GM23248 (cell line): ENCODE measurements around the gene OR9I1. TPM values are rescaled to one million over a fixed set of nuclear protein-coding genes. Genes with fewer than 3 reads are reported as not detected.
A peak's percentile ranks its signal among the peaks of the same experiment; 100 is the strongest.

Experiments used
- DNase-seq: peaks from one replicate; pipeline ENCODE4 v3.0.0-alpha.2; 2015
- H2AFZ ChIP-seq: fragments of 200-600 bp; sonication (generic); 2 replicates; pipeline ENCODE4 v1.6.1; 2016; ENCODE audit warnings: antibody characterized with exemption
- H3F3A ChIP-seq: fragments of 200-600 bp; sonication (generic); 2 replicates; pipeline ENCODE4 v1.6.1; 2016; ENCODE audit warnings: mild to moderate bottlenecking, antibody characterized with exemption, mixed run types; ENCODE audit not compliant: insufficient read depth
- H3K27ac ChIP-seq: fragments of 200-600 bp; sonication (generic); 2 replicates; pipeline ENCODE4 v1.5.1; 2016; ENCODE audit warnings: mild to moderate bottlenecking
- H3K27me3 ChIP-seq: fragments of 200-600 bp; sonication (generic); replicated peaks from 2 replicates; pipeline ENCODE4 v1.6.1; 2016; ENCODE audit warnings: mild to moderate bottlenecking; ENCODE audit not compliant: insufficient read depth
- H3K36me3 ChIP-seq: fragments of 200-600 bp; sonication (generic); 2 replicates; pipeline ENCODE4 v1.6.1; 2016; ENCODE audit warnings: low read depth, mild to moderate bottlenecking
- H3K4me1 ChIP-seq: fragments of 200-600 bp; sonication (generic); 2 replicates; pipeline ENCODE4 v1.6.1; 2016; ENCODE audit warnings: mild to moderate bottlenecking; ENCODE audit not compliant: insufficient read depth
- H3K4me2 ChIP-seq: fragments of 200-600 bp; sonication (generic); one replicate; pipeline ENCODE4 v1.6.1; 2016; ENCODE audit warnings: mild to moderate bottlenecking; ENCODE audit not compliant: unreplicated experiment
- H3K4me3 ChIP-seq: fragments of 200-600 bp; sonication (generic); 2 replicates; pipeline ENCODE4 v1.5.1; 2016; ENCODE audit warnings: mild to moderate bottlenecking
- H3K79me2 ChIP-seq: fragments of 200-600 bp; sonication (generic); 2 replicates; pipeline ENCODE4 v1.6.1; 2016; ENCODE audit warnings: mild to moderate bottlenecking; ENCODE audit not compliant: insufficient read depth
- H3K9ac ChIP-seq: fragments of 200-600 bp; sonication (generic); 2 replicates; pipeline ENCODE4 v1.6.1; 2016; ENCODE audit warnings: mild to moderate bottlenecking
- H3K9me2 ChIP-seq: fragments of 200-600 bp; sonication (generic); 2 replicates; pipeline ENCODE4 v1.6.1; 2016; ENCODE audit warnings: mixed run types, mild to moderate bottlenecking, moderate library complexity; ENCODE audit not compliant: insufficient read depth
- H3K9me3 ChIP-seq: fragments of 200-600 bp; sonication (generic); one replicate; pipeline ENCODE4 v1.6.1; 2017; ENCODE audit warnings: low read depth
- H4K20me1 ChIP-seq: fragments of 200-600 bp; sonication (generic); 2 replicates; pipeline ENCODE4 v1.6.0; 2016; ENCODE audit not compliant: insufficient read depth
- EZH2 ChIP-seq: fragments of 200-600 bp; sonication (generic); IDR thresholded peaks from 2 replicates; pipeline ENCODE4 v1.6.1; 2018; ENCODE audit warnings: antibody characterized with exemption, mild to moderate bottlenecking; ENCODE audit not compliant: insufficient read depth, poor library complexity, severe bottlenecking
- EZH2phosphoT487 ChIP-seq: fragments of 200-600 bp; sonication (generic); IDR thresholded peaks from 2 replicates; pipeline ENCODE4 v1.6.1; 2018; ENCODE audit warnings: antibody characterized with exemption, moderate library complexity, mild to moderate bottlenecking, low read depth; ENCODE audit not compliant: insufficient read depth
- WGBS, 2 experiments: methylation state at CpG; one replicate each; pipeline ENCODE4 v1.1.6; 2015 to 2017; ENCODE audit warnings: low lambda C conversion rate in 2 of 2, low coverage in 1 of 2; ENCODE audit errors: missing lambda C conversion rate in 2 of 2; 5-methylcytosine and 5-hydroxymethylcytosine counted together
- in situ Hi-C: fragments of 300-500 bp; cut with MboI; formaldehyde crosslinking; loops from 2 replicates; pipeline ENCODE4 v1.15.0; 2020
- polyA plus RNA-seq: library from polyadenylated mRNA; unstranded; fragments of >200 nt; fragmentation: Nextera tagmentation; extraction: Ambion mirVana; gene quantifications from 2 replicates; pipeline ENCODE4 v1.2.1, GENCODE V29; 2016
- total RNA-seq: library from RNA; depleted of rRNA; stranded (reverse); fragments of >200 nt; shearing (Covaris generic); gene quantifications from 2 replicates; pipeline ENCODE4 v1.2.3, GENCODE V29; 2014; rRNA removed

Gene OR9I1
- total RNA-seq, result not detected in 2 replicates
- not detected in 2 replicates for polyA plus RNA-seq

- in situ Hi-C loops, result no loop called here
- Histone ChIP-seq H3K27ac (no peak within 1 kb of the TSS), H3K9ac (no peak within 1 kb of the TSS), H3F3A (no peaks in the 10 kb centered on the region), H4K20me1 (no peaks in the 10 kb centered on the region), H3K4me1 (no peaks in the 10 kb centered on the region), H2AFZ (no peak within 1 kb of the TSS), H3K9me3 (no peaks in the 10 kb centered on the region), H3K4me3 (no peak within 1 kb of the TSS), H3K9me2 (0 out of 2 replicates have a peak, but pooled peaks cover 5% of the 10 kb centered on the region), H3K4me2 (no peak within 1 kb of the TSS), H3K27me3 (no peaks in the 10 kb centered on the region), H3K36me3 (no peaks in the 10 kb centered on the region), H3K79me2 (no peaks in the 10 kb centered on the region)
- peak; percentile 26 for DNase-seq
- no peak for TF ChIP-seq EZH2phosphoT487
- no peak for TF ChIP-seq EZH2
- WGBS, 2 experiments, result 36 to 47% methylated on average over 4 of the region's 4 CpGs
These were observed at the start of gene OR9I1 for GRCh38 chr11:58125469-58125868. TSS of gene OR9I1 (minus strand) at chr11:58125530. CDS start at chr11:58119444, 6,086 bp downstream.

DNA sequence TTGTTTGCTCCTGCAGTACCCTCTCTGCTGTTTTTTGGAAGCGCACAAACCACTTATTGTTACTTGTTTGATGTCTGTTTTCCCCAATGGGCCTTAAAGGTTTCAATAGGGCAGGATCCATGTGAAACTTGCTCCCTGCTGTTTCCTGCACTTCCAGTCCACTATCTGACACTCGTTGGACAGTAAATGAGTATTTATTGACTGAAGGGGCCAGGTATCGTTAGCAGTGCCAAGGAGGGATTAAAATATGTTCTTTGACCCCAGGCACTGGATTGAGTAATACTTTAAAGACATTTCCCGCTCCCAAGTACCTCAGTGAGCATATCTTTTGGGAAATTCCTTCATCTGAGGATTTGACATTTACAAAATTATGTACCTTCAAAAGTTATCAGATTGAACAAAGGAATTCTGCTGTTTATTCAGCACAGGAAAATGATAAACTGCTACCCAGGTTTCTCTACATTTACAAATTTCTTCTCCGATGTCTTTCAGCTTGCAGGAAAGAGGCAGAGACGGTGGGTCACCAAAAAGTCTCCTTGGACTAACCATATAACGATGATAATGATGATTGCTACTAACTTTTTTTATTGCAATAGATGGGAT, 40.3 kb upstream of the OR9I1 start:
- Histone ChIP-seq H3K79me2 (no peaks in the 10 kb centered on the region), H2AFZ (no peak overlapping the region), H4K20me1 (no peaks in the 10 kb centered on the region), H3F3A (no peaks in the 10 kb centered on the region), H3K36me3 (no peaks in the 10 kb centered on the region), H3K4me2 (no peak overlapping the region), H3K9me2 (no peaks in the 10 kb centered on the region), H3K9me3 (no peaks in the 10 kb centered on the region), H3K9ac (no peak overlapping the region), H3K4me3 (no peak overlapping the region), H3K27ac (no peak overlapping the region), H3K27me3 (peaks cover 11% of the 10 kb centered on the region; the same call in 1 of the 2 replicates), H3K4me1 (no peaks in the 10 kb centered on the region)
- in situ Hi-C loops, result no loop called here
- DNase-seq, result no peak
- TF ChIP-seq EZH2phosphoT487 (no peak), EZH2 (no peak)
- WGBS, 2 experiments, result 16 to 21% methylated on average over 7 of the region's 7 CpGs

GRCh38 chr11:58164990-58165389, 39.7 kb upstream of the OR9I1 start:
- DNase-seq, result no peak
- in situ Hi-C loops, result no loop called here
- Histone ChIP-seq H4K20me1 (no peaks in the 10 kb centered on the region), H2AFZ (no peak overlapping the region), H3K9me3 (no peaks in the 10 kb centered on the region), H3K9ac (no peak overlapping the region), H3K4me3 (no peak overlapping the region), H3K36me3 (no peaks in the 10 kb centered on the region), H3K79me2 (no peaks in the 10 kb centered on the region), H3F3A (no peaks in the 10 kb centered on the region), H3K4me2 (no peak overlapping the region), H3K4me1 (no peaks in the 10 kb centered on the region), H3K27ac (no peak overlapping the region), H3K27me3 (peaks cover 11% of the 10 kb centered on the region; the same call in 1 of the 2 replicates), H3K9me2 (no peaks in the 10 kb centered on the region)
- 5 to 19% methylated on average over 1 of the region's 1 CpG for WGBS, 2 experiments
- TF ChIP-seq EZH2phosphoT487, result no peak
- no peak for TF ChIP-seq EZH2

GRCh38 chr11:58164389-58164788, 39.1 kb upstream of the OR9I1 start:
- DNase-seq, result no peak
- H3K27ac ChIP-seq, result no peak overlapping the region
- no peaks in the 10 kb centered on the region for H3K79me2 ChIP-seq
- 17 to 21% methylated on average over 4 of the region's 4 CpGs for WGBS, 2 experiments
- no peak overlapping the region for H2AFZ ChIP-seq
- H4K20me1 ChIP-seq, result no peaks in the 10 kb centered on the region
- no peaks in the 10 kb centered on the region for H3K4me1 ChIP-seq
- no peak overlapping the region for H3K4me3 ChIP-seq
- no peaks in the 10 kb centered on the region for H3K9me2 ChIP-seq
- H3F3A ChIP-seq, result no peaks in the 10 kb centered on the region
- TF ChIP-seq EZH2phosphoT487 (no peak), EZH2 (no peak)
- in situ Hi-C loops, result no loop called here
- no peaks in the 10 kb centered on the region for H3K9me3 ChIP-seq
- peaks cover 11% of the 10 kb centered on the region; the same call in 1 of the 2 replicates for H3K27me3 ChIP-seq
- no peaks in the 10 kb centered on the region for H3K36me3 ChIP-seq
- no peak overlapping the region for H3K4me2 ChIP-seq
- H3K9ac ChIP-seq, result no peak overlapping the region
